HG02759 (cell line): ENCODE results near the gene CARMIL1.

Experiments
- ATAC-seq: cut with Tn5 transposase; IDR thresholded peaks from one replicate; pipeline ENCODE4 v1.9.1; 2021; ENCODE audit warnings: mild to moderate bottlenecking, moderate library complexity; ENCODE audit not compliant: unreplicated experiment

Gene CARMIL1

GRCh38 chr6:25307805-25308494 is 28.8 kb downstream of the CARMIL1 start:
- no peak for ATAC-seq

GRCh38 chr6:25309886-25310285 is 30.7 kb downstream of the CARMIL1 start:
- no peak for ATAC-seq

- ATAC-seq: no peak
These were observed 32.2 kb downstream of the CARMIL1 start for GRCh38 chr6:25311331-25311840.

GRCh38 chr6:25312034-25312620 is 33.0 kb downstream of the CARMIL1 start:
- ATAC-seq: no peak

- no peak for ATAC-seq
These were observed 33.5 kb downstream of the CARMIL1 start for GRCh38 chr6:25312703-25313102.

- ATAC-seq: no peak
These were observed 35.5 kb downstream of the CARMIL1 start for GRCh38 chr6:25314509-25315175.

GRCh38 chr6:25315194-25316177 is 36.3 kb downstream of the CARMIL1 start:
- ATAC-seq: no peak

- no peak for ATAC-seq
These were observed 37.5 kb downstream of the CARMIL1 start for GRCh38 chr6:25316626-25317025.

- no peak for ATAC-seq
These were observed 39.4 kb downstream of the CARMIL1 start for GRCh38 chr6:25318589-25318988.

GRCh38 chr6:25320459-25320858 is 41.3 kb downstream of the CARMIL1 start:
- ATAC-seq: no peak

- ATAC-seq: no peak
These were observed 43.5 kb downstream of the CARMIL1 start for GRCh38 chr6:25322692-25323091.

- no peak for ATAC-seq
These were observed 45.0 kb downstream of the CARMIL1 start for GRCh38 chr6:25324066-25324762.

- no peak for ATAC-seq
These were observed 47.0 kb downstream of the CARMIL1 start for GRCh38 chr6:25326126-25326525.

- ATAC-seq: no peak
These were observed 47.8 kb downstream of the CARMIL1 start for GRCh38 chr6:25326960-25327359.

GRCh38 chr6:25327432-25327831 is 48.3 kb downstream of the CARMIL1 start:
- ATAC-seq: no peak

GRCh38 chr6:25329161-25329817 is 50.1 kb downstream of the CARMIL1 start:
- ATAC-seq: no peak

- ATAC-seq: no peak
These were observed 50.8 kb downstream of the CARMIL1 start for GRCh38 chr6:25329982-25330381.

- ATAC-seq: no peak
These were observed 51.9 kb downstream of the CARMIL1 start for GRCh38 chr6:25330796-25331685.

GRCh38 chr6:25332165-25332564 is 53.0 kb downstream of the CARMIL1 start:
- ATAC-seq: no peak
